ENCODE data around the gene ACSS3. TPM values are rescaled to one million over a fixed set of nuclear protein-coding genes. Genes with fewer than 3 reads are reported as not detected.
"Not testable (repeated sequence)": the region's sequence is repeated elsewhere in the genome, so short reads cannot be mapped to it uniquely, and the experiment has no call there.

The ACSS3 gene
- total RNA-seq, 1 donor from 2014 or later = 11.1 TPM

- DNase-seq = peak; percentile 65
Observed at GRCh38 chr12:81095501-81096232, 17.8 kb downstream of the ACSS3 start.

GRCh38 chr12:81105687-81106086 lies 27.8 kb downstream of the ACSS3 start:
- no peak for DNase-seq

GRCh38 chr12:81114226-81114625 lies 36.3 kb downstream of the ACSS3 start:
- no peak for DNase-seq

- DNase-seq = not testable (repeated sequence)
Observed at GRCh38 chr12:81119069-81119468, 41.2 kb downstream of the ACSS3 start.

GRCh38 chr12:81120961-81121360 lies 43.1 kb downstream of the ACSS3 start:
- DNase-seq = no peak

- DNase-seq = no peak
Observed at GRCh38 chr12:81123611-81124010, 45.7 kb downstream of the ACSS3 start.

GRCh38 chr12:81125691-81126090 lies 47.8 kb downstream of the ACSS3 start:
- DNase-seq = no peak

- peak; percentile 43 for DNase-seq
Observed at GRCh38 chr12:81128930-81129554, 51.2 kb downstream of the ACSS3 start.

GRCh38 chr12:81136519-81136918 lies 58.6 kb downstream of the ACSS3 start:
- no peak for DNase-seq

- no peak for DNase-seq
Observed at GRCh38 chr12:81137801-81138200, 59.9 kb downstream of the ACSS3 start.

- DNase-seq = no peak
Observed at GRCh38 chr12:81141217-81141616, 63.3 kb downstream of the ACSS3 start.

- DNase-seq = no peak
Observed at GRCh38 chr12:81143057-81143456, 65.2 kb downstream of the ACSS3 start.

GRCh38 chr12:81146228-81147225 lies 68.6 kb downstream of the ACSS3 start:
- no peak for DNase-seq

- no peak for DNase-seq
Observed at GRCh38 chr12:81147292-81147919, 69.5 kb downstream of the ACSS3 start.

GRCh38 chr12:81150382-81150781 lies 72.5 kb downstream of the ACSS3 start:
- DNase-seq = no peak

- DNase-seq = no peak
Observed at GRCh38 chr12:81159856-81160255, 82.0 kb downstream of the ACSS3 start.

GRCh38 chr12:81161680-81162079 lies 83.8 kb downstream of the ACSS3 start:
- no peak for DNase-seq

- DNase-seq = no peak
Observed at GRCh38 chr12:81162391-81163136, 84.7 kb downstream of the ACSS3 start.

GRCh38 chr12:81164827-81165226 lies 86.9 kb downstream of the ACSS3 start:
- no peak for DNase-seq

- no peak for DNase-seq
Observed at GRCh38 chr12:81166790-81167189, 88.9 kb downstream of the ACSS3 start.

- DNase-seq = no peak
Observed at GRCh38 chr12:81167694-81168093, 89.8 kb downstream of the ACSS3 start.

GRCh38 chr12:81168445-81168844 lies 90.6 kb downstream of the ACSS3 start:
- no peak for DNase-seq
